Ishikawa (cell line): Measurements from ENCODE around the gene GPR151.

Experiments
- CEBPB ChIP-seq: IDR thresholded peaks from 2 replicates; pipeline ENCODE4 v1.6.1; 2012
- CREB1 ChIP-seq: IDR thresholded peaks from 2 replicates; pipeline ENCODE4 v1.6.1; 2012; ENCODE audit warnings: low read depth
- EGR1 ChIP-seq: IDR thresholded peaks from 2 replicates; pipeline ENCODE4 v1.6.1; 2012
- EP300 ChIP-seq: IDR thresholded peaks from 2 replicates; pipeline ENCODE4 v1.6.1; 2012; ENCODE audit warnings: borderline replicate concordance
- FOXM1 ChIP-seq: IDR thresholded peaks from 2 replicates; pipeline ENCODE4 v1.6.1; 2012; ENCODE audit warnings: low read depth, borderline replicate concordance
- NFIC ChIP-seq: IDR thresholded peaks from 2 replicates; pipeline ENCODE4 v1.6.1; 2012
- RAD21 ChIP-seq: IDR thresholded peaks from 2 replicates; pipeline ENCODE4 v1.6.1; 2012; ENCODE audit warnings: low read depth
- TAF1 ChIP-seq: IDR thresholded peaks from 2 replicates; pipeline ENCODE4 v1.6.1; 2012; ENCODE audit warnings: low read depth, mild to moderate bottlenecking
- TCF12 ChIP-seq: IDR thresholded peaks from 2 replicates; pipeline ENCODE4 v1.6.1; 2012; ENCODE audit warnings: low read depth
- TEAD4 ChIP-seq: IDR thresholded peaks from 2 replicates; pipeline ENCODE4 v1.6.1; 2012
- YY1 ChIP-seq: IDR thresholded peaks from 2 replicates; pipeline ENCODE4 v1.6.1; 2012; ENCODE audit warnings: low read depth
- ZBTB7A ChIP-seq: IDR thresholded peaks from 2 replicates; pipeline ENCODE4 v1.6.1; 2012; ENCODE audit warnings: low read depth
- TF ChIP-seq, protein P1 (sequence below): IDR thresholded peaks from 2 replicates; pipeline ENCODE4 v1.6.1; 2012
- TF ChIP-seq, protein P2 (sequence below): IDR thresholded peaks from 2 replicates; pipeline ENCODE4 v1.6.1; 2012; ENCODE audit warnings: low read depth, mild to moderate bottlenecking
- TF ChIP-seq, protein P3 (sequence below): IDR thresholded peaks from 2 replicates; pipeline ENCODE4 v1.6.1; 2012

GPR151 gene

DNA sequence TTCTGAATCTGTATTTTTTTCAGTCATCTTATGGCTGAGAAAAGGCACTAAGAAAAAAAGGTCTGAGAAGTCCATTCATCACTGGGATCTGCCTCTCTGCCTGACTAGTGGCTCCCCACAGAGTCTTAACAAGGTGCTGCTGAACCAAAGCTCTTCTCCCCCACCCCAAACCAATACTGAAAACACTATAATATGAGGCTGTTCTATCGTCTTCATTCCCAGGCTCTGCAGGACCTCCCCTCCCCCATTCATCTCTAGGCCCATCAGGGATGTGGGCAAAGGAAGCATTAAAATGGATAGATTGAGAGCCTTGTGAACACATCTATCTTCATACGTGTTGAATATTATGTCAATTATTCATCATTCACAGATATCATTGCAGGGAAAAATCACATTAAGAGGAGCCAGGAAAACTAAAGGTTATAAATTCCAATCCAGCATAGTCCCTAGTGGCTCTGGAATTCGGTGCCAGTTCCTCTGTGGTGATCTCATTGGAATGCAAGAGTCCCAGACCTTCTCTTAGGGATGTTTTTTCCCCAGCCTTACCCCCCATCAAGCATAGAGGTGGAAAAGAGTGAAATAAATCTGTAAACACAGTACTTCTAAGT lies 44.3 kb upstream of the GPR151 start:
- no peak for TF ChIP-seq TEAD4
- no peak for TF ChIP-seq RAD21
- no peak for TF ChIP-seq FOXM1
- TF ChIP-seq, protein P1, sequence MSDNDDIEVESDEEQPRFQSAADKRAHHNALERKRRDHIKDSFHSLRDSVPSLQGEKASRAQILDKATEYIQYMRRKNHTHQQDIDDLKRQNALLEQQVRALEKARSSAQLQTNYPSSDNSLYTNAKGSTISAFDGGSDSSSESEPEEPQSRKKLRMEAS: no peak
- no peak for TF ChIP-seq YY1
- TF ChIP-seq, protein P2, sequence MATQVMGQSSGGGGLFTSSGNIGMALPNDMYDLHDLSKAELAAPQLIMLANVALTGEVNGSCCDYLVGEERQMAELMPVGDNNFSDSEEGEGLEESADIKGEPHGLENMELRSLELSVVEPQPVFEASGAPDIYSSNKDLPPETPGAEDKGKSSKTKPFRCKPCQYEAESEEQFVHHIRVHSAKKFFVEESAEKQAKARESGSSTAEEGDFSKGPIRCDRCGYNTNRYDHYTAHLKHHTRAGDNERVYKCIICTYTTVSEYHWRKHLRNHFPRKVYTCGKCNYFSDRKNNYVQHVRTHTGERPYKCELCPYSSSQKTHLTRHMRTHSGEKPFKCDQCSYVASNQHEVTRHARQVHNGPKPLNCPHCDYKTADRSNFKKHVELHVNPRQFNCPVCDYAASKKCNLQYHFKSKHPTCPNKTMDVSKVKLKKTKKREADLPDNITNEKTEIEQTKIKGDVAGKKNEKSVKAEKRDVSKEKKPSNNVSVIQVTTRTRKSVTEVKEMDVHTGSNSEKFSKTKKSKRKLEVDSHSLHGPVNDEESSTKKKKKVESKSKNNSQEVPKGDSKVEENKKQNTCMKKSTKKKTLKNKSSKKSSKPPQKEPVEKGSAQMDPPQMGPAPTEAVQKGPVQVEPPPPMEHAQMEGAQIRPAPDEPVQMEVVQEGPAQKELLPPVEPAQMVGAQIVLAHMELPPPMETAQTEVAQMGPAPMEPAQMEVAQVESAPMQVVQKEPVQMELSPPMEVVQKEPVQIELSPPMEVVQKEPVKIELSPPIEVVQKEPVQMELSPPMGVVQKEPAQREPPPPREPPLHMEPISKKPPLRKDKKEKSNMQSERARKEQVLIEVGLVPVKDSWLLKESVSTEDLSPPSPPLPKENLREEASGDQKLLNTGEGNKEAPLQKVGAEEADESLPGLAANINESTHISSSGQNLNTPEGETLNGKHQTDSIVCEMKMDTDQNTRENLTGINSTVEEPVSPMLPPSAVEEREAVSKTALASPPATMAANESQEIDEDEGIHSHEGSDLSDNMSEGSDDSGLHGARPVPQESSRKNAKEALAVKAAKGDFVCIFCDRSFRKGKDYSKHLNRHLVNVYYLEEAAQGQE: no peak
- TF ChIP-seq EGR1: no peak
- no peak for TF ChIP-seq CEBPB
- no peak for TF ChIP-seq TAF1
- TF ChIP-seq EP300: no peak
- no peak for TF ChIP-seq NFIC

DNA sequence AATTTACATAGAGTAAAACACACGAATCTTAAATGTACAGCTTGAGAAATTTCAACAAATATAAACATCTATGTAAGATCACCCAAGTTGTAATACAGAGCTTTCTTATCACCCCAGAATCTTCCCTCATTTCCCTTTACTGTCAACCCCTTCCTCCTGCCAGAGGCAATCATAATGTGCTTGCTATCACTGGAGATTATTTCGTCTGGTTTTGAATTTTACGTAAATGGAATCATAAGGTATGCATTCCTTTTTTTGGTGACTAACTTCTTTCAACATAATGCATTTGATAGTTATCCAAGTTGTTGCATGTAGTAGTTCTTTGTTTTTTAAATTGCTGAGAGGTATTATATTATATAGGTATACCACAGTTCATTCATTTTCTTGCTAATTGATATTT lies 37.5 kb upstream of the GPR151 start:
- TF ChIP-seq, protein P2: no peak
- no peak for TF ChIP-seq ZBTB7A
- TF ChIP-seq RAD21: no peak
- no peak for TF ChIP-seq YY1
- TF ChIP-seq TAF1: no peak
- TF ChIP-seq, protein P1: no peak
- TF ChIP-seq CREB1: no peak
- no peak for TF ChIP-seq TEAD4
- no peak for TF ChIP-seq CEBPB
- TF ChIP-seq, protein P3, sequence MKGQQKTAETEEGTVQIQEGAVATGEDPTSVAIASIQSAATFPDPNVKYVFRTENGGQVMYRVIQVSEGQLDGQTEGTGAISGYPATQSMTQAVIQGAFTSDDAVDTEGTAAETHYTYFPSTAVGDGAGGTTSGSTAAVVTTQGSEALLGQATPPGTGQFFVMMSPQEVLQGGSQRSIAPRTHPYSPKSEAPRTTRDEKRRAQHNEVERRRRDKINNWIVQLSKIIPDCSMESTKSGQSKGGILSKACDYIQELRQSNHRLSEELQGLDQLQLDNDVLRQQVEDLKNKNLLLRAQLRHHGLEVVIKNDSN: no peak
- TF ChIP-seq EP300: no peak
- TF ChIP-seq EGR1: no peak
- TF ChIP-seq NFIC: no peak
- TF ChIP-seq FOXM1: no peak
- TF ChIP-seq TCF12: no peak

DNA sequence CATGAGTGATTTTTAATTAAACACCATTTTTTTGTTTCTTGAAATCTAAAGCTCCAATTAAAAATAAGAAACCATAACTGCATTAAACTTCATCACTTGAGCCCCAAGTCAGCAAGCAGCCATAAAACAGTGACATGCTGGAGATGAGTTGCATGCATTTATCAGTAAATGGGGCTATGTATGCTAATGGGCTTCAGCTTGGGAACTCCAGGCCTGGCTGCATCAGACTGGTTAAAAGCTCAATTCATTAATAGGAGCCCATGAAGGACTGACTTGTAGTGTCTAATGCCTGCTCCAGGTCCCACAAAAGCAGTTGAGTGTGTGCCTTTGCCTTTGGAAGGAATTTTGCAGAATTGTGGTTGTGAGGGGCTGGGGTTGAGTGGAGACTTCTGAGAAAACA lies 33.6 kb upstream of the GPR151 start:
- TF ChIP-seq FOXM1: no peak
- no peak for TF ChIP-seq NFIC
- TF ChIP-seq, protein P1: no peak
- no peak for TF ChIP-seq TEAD4
- no peak for TF ChIP-seq CREB1
- TF ChIP-seq, protein P2: no peak
- no peak for TF ChIP-seq TAF1

DNA sequence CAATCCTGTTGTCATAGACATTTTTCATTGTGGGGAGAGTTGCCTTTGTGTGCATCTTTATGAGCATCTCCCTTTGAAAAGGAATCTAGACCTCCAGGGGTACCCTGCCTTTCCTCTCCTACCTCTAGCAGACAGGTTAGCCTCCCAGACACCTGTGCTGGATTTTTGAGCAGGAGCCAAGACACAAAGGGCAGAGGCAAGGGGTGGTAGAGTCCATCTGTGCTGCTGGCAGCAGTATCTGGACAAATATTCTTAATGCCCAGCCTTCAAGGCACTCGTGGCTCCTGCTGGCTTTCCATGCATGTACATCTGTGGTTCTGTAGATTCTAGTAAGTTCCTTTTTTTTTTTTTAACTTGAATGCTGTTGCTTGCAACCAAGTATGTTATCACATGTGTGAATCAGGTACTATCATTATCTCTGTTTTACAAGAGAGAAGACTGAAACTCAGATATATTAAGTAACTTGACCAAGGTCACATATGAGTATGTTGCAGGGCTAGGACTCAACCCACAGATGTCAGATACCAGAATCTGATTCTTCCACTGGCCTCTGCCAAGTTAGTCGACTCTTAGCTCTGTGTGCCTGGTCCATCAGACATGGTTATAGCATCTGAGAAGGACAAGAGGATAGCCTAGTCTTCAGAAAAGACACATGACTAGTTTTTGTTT lies 32.9 kb upstream of the GPR151 start:
- TF ChIP-seq EGR1 (no peak), EP300 (no peak), YY1 (no peak), ZBTB7A (no peak), TAF1 (no peak), TEAD4 (no peak), NFIC (no peak)
- TF ChIP-seq, protein P1: no peak
- TF ChIP-seq, protein P2: no peak
